ENCODE measurements around the gene GINM1. TPM values are rescaled to one million over a fixed set of nuclear protein-coding genes. Genes with fewer than 3 reads are reported as not detected.

GINM1 gene
- total RNA-seq, 1 donor from 2014 or later = 58.6 TPM

DNA sequence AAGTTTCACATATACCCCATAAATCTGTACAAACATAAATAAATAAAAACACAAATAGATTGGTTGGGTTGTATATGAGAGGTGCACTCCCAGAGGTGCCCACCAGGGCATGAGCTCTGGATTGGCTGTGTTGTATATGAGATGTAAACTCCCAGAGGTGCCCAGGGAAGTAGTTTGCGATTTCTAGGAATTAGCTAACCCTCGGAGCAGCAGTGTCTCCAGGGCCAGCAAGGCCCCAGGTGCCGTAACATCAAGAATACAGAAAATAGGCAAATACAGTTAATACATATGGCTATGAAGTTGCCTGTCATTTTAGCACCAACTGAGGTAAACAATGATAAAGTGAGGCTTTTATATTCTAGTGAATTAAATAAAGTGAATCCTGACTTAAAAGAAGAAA lies 5.4 kb upstream of the GINM1 start:
- TF ChIP-seq, protein P1, sequence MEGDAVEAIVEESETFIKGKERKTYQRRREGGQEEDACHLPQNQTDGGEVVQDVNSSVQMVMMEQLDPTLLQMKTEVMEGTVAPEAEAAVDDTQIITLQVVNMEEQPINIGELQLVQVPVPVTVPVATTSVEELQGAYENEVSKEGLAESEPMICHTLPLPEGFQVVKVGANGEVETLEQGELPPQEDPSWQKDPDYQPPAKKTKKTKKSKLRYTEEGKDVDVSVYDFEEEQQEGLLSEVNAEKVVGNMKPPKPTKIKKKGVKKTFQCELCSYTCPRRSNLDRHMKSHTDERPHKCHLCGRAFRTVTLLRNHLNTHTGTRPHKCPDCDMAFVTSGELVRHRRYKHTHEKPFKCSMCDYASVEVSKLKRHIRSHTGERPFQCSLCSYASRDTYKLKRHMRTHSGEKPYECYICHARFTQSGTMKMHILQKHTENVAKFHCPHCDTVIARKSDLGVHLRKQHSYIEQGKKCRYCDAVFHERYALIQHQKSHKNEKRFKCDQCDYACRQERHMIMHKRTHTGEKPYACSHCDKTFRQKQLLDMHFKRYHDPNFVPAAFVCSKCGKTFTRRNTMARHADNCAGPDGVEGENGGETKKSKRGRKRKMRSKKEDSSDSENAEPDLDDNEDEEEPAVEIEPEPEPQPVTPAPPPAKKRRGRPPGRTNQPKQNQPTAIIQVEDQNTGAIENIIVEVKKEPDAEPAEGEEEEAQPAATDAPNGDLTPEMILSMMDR (IDR thresholded peaks at IDR 0.05) = peak; percentile 67
- peaks cover 25% of the 10 kb centered on the region for H3K27me3 Mint-ChIP-seq (ENCODE audit: low read depth)
- H3K4me3 Mint-ChIP-seq (ENCODE audit: unreplicated experiment) = no peak overlapping the region

DNA sequence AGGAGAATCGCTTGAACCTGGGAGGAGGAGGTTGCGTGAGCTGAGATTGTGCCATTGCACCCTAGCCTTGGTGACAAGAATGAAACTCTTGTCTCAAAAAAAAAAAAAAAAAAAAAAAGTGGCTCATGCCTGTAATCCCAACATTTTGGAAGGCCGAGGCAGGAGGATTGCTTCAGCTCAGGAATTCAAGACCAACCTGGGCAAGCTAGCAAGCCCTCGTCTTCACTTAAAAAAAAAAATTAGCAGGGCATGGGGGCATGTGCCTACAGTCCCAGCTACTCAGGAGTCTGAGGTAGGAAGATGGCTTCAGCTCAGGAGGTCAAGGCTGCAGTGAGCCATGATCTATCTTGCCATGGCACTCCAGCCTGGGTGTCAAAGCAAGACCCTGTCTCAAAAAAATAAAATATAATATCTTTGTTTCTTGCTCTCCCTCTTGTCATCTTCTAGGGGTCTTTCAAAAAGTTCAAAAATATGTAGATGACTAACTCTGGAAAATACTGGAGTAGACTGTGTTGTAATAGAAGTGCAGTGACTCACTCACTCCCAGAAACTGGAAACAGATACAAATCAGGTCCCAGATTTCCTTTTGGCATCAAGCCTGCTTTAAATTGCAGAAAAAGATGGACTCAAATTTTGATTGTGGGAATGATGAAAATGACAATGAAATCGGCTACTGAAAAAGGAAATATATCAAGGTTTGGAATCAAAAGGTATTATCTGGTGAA lies 2.8 kb upstream of the GINM1 start:
- Mint-ChIP-seq H3K36me3 (ENCODE audit: low read depth) (no peaks in the 10 kb centered on the region), H3K27ac (ENCODE audit: unreplicated experiment) (peak overlapping the region; percentile 45), H3K4me3 (ENCODE audit: unreplicated experiment) (no peak overlapping the region), H3K9me3 (ENCODE audit: low read depth) (no peaks in the 10 kb centered on the region), H3K4me1 (ENCODE audit: low read depth) (peaks cover 24% of the 10 kb centered on the region), H3K27me3 (ENCODE audit: low read depth) (peaks cover 10% of the 10 kb centered on the region)
- DNase-seq (ENCODE audit: low spot score) = no peak
- TF ChIP-seq, protein P1 (IDR thresholded peaks at IDR 0.05) = no peak

More for the DNA sequence above, 5.4 kb upstream of the GINM1 start:
- peaks cover 11% of the 10 kb centered on the region for H3K4me1 Mint-ChIP-seq (ENCODE audit: low read depth)
- H3K9me3 Mint-ChIP-seq (ENCODE audit: low read depth) = no peaks in the 10 kb centered on the region
- no peak overlapping the region for H3K27ac Mint-ChIP-seq (ENCODE audit: unreplicated experiment)
- H3K36me3 Mint-ChIP-seq (ENCODE audit: low read depth) = no peaks in the 10 kb centered on the region
- DNase-seq (ENCODE audit: low spot score) = no peak

DNA sequence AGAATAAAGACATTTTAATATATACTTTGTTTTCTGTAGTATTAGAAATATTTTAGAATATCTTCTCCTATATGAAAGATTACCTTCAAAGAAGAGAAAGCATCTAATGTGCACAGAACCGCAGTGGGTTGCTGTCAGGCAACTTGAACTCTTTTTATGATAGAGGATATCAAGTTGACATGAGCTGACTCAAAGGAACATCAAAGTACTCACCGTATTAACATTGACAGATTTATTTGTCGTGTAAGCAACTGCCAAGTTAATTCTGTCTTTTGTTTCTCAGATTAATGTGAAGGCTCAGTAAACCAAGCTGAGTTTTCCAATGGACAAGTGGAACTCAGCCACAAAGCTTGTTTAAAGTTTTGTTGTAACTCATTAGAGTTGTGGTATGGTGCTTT lies 2.2 kb upstream of the GINM1 start:
- DNase-seq (ENCODE audit: low spot score) = no peak
- TF ChIP-seq, protein P1 (IDR thresholded peaks at IDR 0.05) = no peak
- no peak overlapping the region for H3K4me3 Mint-ChIP-seq (ENCODE audit: unreplicated experiment)
- H3K36me3 Mint-ChIP-seq (ENCODE audit: low read depth) = no peaks in the 10 kb centered on the region
- H3K9me3 Mint-ChIP-seq (ENCODE audit: low read depth) = no peaks in the 10 kb centered on the region
- peaks cover 10% of the 10 kb centered on the region for H3K27me3 Mint-ChIP-seq (ENCODE audit: low read depth)
- H3K27ac Mint-ChIP-seq (ENCODE audit: unreplicated experiment) = no peak overlapping the region
- peaks cover 24% of the 10 kb centered on the region for H3K4me1 Mint-ChIP-seq (ENCODE audit: low read depth)

DNA sequence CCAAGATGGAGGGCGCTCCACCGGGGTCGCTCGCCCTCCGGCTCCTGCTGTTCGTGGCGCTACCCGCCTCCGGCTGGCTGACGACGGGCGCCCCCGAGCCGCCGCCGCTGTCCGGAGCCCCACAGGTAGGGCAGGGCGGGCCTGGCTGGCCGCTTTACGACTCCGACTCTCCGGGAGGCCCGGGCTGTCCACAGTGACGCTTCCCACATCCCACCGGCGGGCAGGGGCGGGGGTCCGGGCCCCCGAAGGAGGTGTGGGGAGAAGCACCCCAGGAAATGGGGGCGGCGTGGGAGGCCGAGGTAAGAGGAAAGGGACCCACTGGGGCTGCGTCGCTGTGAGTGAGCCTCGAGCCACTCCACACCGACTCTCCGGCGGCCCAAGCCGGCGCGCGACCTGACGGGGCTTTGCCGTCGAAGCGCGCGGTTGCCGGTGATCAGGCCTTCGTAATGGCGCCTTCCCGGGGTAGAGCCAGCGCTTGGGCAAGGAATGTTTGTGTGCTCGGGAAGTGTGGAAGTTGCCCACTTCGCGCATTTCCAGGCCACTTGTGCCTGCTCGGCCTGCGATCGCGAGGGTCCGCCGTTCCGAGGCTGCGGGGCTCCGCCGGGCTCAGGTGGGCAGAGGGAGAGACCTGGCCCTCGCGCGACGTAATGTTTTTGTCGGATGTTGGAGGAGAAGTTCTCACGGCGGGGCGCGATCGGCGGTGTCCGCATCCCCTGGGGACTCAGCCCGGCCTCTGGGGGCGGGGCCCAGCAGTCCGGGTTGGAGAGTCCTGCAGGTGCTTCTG lies 427 bp downstream of the GINM1 start:
- H3K4me3 Mint-ChIP-seq (ENCODE audit: unreplicated experiment) = peak overlapping the region; percentile 92
- DNase-seq (ENCODE audit: low spot score) = peak; percentile 91
- H3K9me3 Mint-ChIP-seq (ENCODE audit: low read depth) = no peaks in the 10 kb centered on the region
- H3K4me1 Mint-ChIP-seq (ENCODE audit: low read depth) = peaks cover 24% of the 10 kb centered on the region
- peak overlapping the region; percentile 96 for H3K27ac Mint-ChIP-seq (ENCODE audit: unreplicated experiment)
- no peaks in the 10 kb centered on the region for H3K27me3 Mint-ChIP-seq (ENCODE audit: low read depth)
- TF ChIP-seq, protein P1 (IDR thresholded peaks at IDR 0.05) = no peak
- no peaks in the 10 kb centered on the region for H3K36me3 Mint-ChIP-seq (ENCODE audit: low read depth)

DNA sequence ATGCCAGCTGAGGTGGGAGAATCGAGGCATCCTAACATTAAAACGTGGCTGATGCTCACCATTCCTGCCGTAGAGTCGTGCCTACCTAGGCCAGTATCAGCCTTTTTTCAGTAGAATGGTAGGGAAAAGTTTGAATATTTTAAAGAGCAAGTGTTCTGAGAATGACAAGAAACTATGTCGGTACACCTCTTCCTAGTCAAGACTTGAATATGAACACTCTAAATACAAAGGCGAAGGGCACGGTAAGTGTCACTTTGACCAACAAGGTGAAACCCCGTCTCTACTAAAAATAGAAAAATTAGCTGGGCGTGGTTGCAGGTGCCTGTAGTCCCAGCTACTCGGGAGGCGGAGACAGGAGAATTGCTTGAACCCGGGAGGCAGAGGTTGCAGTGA lies 1.0 kb downstream of the GINM1 start:
- peak overlapping the region; percentile 96 for H3K27ac Mint-ChIP-seq (ENCODE audit: unreplicated experiment)
- H3K4me3 Mint-ChIP-seq (ENCODE audit: unreplicated experiment) = peak overlapping the region; percentile 92
- peaks cover 24% of the 10 kb centered on the region for H3K4me1 Mint-ChIP-seq (ENCODE audit: low read depth)
- DNase-seq (ENCODE audit: low spot score) = no peak
- H3K27me3 Mint-ChIP-seq (ENCODE audit: low read depth) = no peaks in the 10 kb centered on the region
- TF ChIP-seq, protein P1 (IDR thresholded peaks at IDR 0.05) = no peak
- H3K36me3 Mint-ChIP-seq (ENCODE audit: low read depth) = no peaks in the 10 kb centered on the region
- no peaks in the 10 kb centered on the region for H3K9me3 Mint-ChIP-seq (ENCODE audit: low read depth)
